Activated T-cell treated with anti-CD3 and anti-CD28 coated beads for 1 hour (primary cell): ENCODE data around the gene NKX2-4.
A peak's percentile ranks its signal among the peaks of the same experiment; 100 is the strongest.
"Not testable (repeated sequence)": the region's sequence is repeated elsewhere in the genome, so short reads cannot be mapped to it uniquely, and the experiment has no call there.

Experiments used
- DNase-seq: peaks from one replicate; pipeline ENCODE4 v3.0.0-alpha.2; 2020; ENCODE audit warnings: low read depth

The NKX2-4 gene

GRCh38 chr20:21397341-21398108, at the start of gene NKX2-4:
TSS of gene NKX2-4 (minus strand) at chr20:21397526. CDS start at chr20:21397399, 127 bp downstream.
- no peak for DNase-seq

GRCh38 chr20:21437816-21438215, 40.5 kb upstream of the NKX2-4 start:
- no peak for DNase-seq

DNA sequence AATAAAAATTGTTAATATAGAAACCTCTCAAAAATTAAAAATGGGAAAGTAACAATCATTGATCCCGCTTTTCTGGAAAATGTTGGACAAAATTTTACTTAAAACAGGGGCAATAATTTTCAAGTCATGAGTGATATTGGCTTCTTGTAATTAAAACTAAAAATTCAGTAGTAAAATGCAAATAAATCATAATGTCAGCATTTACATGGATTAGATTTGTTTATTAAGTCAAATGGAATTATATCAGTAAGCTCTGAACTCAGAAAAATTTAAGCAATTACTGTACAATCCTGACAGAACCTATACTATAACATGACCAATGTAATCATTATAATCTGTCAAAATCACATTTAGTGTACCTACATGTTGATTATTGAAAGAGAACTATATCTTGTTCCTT, 39.9 kb upstream of the NKX2-4 start:
- no peak for DNase-seq

DNA sequence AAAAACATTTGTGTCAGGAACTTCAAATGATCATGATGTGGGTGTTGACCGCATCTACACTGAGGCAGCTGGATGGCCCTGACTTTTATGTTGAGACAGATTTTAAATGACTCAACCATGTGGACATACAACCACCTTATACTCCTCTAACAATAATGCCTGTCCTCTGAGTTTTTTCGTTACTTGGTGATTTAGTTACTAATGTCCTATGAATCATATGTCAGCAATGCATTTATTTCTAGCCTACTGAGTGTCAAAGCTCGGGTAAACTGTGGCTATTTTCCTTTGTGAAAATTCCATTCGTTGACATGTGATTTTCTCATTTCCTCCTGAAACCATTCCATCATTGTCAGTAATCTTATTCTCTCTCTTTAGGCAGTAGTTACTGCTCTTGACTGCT, 38.9 kb upstream of the NKX2-4 start:
- no peak for DNase-seq

- no peak for DNase-seq
Observed at GRCh38 chr20:21435576-21435975, 38.2 kb upstream of the NKX2-4 start.

DNA sequence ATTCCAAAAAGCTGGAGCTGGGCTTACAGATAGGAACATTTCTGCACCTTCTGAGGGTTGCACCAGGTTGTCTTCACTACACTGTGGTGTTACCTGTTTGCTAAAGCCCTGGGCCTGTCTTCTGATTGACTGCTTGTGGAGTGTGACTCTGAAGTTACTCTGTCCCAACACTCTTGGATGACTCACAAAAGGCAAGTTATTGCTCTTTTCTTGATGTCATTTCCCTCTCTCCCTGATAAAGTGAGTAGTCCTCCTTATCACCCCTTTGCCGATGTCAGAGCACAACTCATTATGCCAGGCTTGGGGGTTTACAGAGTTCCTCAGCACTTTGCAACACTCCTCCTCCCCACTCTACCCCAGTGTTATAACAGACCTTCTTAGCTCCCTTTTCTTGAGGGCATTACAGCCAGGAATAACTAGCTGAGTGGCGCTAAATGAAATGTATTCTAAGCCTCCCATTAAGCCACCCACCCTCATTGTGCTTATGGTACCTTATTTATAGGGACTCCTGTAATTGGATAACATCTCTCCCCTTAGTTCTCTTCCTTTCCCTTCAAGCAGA, 36.1 kb upstream of the NKX2-4 start:
- DNase-seq = no peak

- DNase-seq = no peak
Observed at GRCh38 chr20:21432911-21433310, 35.6 kb upstream of the NKX2-4 start.

- no peak for DNase-seq
Observed at GRCh38 chr20:21430020-21430419, 32.7 kb upstream of the NKX2-4 start.

- no peak for DNase-seq
Observed at GRCh38 chr20:21424846-21425245, 27.5 kb upstream of the NKX2-4 start.

GRCh38 chr20:21423712-21424111, 26.4 kb upstream of the NKX2-4 start:
- not testable (repeated sequence) for DNase-seq

- DNase-seq = no peak
Observed at GRCh38 chr20:21421601-21422236, 24.4 kb upstream of the NKX2-4 start.

GRCh38 chr20:21419147-21419546, 21.8 kb upstream of the NKX2-4 start:
- DNase-seq = not testable (repeated sequence)

- DNase-seq = not testable (repeated sequence)
Observed at GRCh38 chr20:21413996-21414395, 16.7 kb upstream of the NKX2-4 start.

DNA sequence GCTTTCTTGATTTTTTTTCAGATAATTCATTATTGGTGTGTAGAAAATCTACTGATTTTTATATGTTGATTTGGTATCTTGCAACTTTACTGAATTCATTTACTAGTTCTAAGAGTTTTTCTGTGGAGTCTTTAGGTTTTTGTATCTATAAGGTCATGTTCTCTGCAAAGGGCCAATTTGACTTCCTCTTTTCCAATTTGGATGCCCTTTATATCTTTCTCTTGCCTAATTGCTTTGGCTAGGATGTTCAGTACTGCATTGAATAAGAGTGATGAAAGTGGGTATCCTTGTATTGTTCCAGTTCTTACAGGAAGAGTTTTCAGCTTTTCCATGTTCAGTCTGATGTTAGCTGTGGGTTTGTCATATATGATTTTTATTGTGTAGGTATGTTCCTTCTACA, 14.4 kb upstream of the NKX2-4 start:
- DNase-seq = no peak

- no peak for DNase-seq
Observed at GRCh38 chr20:21399005-21399475, 1.7 kb upstream of the NKX2-4 start.

DNA sequence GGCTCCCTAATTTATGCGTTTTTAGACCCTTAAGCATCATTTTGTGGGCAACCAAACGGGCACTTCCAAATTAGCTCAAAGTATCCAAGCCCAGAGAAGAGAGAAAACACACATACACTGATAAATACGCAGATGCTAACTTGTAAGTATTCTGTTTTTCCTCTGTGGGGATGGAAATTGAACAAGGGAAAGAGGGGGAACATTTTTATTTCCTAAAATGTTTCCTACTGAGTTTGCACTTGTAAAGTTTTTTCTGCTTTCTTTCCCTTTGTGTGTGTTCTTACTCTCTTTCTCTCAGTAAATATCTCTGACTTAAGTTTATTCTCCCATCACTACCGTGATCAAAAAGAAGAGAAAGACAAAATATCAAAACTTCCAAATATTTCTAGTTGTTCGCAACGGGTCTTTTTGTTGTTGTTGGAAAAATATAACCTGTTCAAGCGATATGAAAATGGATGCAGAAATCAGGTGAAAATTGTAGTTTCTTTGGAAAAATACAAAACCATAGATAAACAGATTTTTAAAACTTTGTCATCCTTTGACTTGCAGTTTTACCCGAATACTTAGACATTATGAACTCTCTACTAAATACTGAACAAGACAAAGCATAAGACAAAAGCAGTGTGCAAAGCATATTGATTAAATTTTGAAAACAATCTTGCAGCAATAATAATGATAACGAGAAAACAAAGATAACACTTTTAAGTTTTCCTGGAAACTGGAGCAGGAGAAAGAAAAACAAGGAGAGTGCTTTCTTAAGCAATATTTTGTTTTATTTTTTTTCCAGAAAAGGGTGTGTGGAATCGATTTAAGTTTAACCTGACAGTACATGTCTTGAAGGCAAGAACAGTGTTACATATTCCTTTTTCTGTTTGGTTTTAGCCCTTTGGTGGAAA, 1.0 kb upstream of the NKX2-4 start:
- no peak for DNase-seq

DNA sequence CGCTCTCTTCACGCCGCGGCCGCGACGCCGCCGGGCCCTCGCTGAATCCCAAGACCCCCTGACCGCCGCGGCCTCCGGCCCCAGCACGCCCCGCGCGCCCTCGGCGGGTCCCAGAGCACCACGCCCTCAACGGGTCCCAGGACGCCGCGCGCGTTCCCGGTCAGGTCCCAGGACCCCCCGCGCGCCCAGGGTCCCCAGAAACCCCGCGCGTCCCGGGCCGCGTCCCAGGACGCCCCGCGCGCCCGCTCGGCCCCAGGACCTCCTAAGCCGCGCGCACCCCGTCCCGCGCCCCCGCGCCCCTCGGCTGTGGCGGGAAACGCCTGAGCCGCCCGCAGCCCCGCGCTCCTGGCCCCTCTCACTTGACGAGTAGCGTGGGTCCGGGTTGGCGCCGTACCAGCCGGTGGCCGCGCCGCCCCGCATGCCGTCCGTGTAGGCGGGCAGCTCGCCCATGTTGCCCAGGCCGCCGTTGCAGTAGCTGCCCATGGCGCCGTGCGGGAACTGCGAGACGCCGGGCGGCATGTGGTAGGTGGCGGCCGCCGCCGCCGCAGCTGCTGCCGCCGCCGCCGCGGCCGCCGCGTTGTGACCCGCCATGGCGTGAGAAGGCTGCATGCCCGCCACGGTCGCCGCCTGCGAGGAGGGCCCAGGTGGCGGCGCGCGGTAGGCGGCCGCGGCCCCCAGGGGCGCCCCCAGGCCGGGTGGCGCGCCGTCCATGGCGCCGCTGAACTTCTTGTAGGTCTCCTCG, 556 bp downstream of the NKX2-4 start:
- no peak for DNase-seq

GRCh38 chr20:21395666-21396598, 1.4 kb downstream of the NKX2-4 start:
- peak; percentile 32 for DNase-seq

DNA sequence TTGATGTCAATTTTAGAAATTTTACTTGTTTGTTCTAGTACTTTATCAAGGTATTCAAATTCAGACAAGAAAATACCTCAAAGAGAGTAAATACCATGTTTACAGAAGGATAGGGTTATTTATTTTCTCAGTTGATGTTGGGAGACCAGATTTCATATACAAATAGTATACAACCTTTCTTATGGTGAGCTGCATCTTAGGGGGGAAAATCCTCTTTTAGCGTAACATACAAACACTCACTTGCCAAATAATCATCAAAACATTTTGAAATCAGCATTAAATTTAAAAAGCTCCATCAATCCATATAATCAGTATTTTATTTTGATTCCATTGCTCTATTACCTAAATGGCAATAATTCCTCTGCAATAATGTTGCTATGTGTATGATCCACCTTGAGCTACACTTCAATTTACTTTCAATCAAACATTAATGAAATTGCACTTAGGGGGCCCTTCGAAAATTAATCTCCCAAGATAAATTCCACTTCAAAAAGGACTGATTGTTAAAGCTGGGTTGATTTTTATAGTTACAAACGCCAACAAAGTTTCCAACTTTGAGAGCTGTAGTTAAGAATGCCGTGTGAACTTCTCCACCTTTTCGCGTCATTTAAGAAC, 2.2 kb downstream of the NKX2-4 start:
- no peak for DNase-seq

- DNase-seq = no peak
Observed at GRCh38 chr20:21394551-21394950, 2.8 kb downstream of the NKX2-4 start.
